Esophagus squamous epithelium (tissue), 4 donors: ENCODE data around the gene ATP8B1.

Experiments
- POLR2A ChIP-seq, 4 donors: fragments of 450-650 bp; IDR thresholded peaks; one replicate each; pipeline ENCODE4 v1.6.1; 2017; ENCODE audit warnings: antibody characterized with exemption in 4 of 4, mild to moderate bottlenecking in 4 of 4, moderate library complexity in 3 of 4
- TF ChIP-seq, protein P1 (sequence below), 6 experiments: fragments of 450-650 bp in 4 of 6; fragments of 200-600 bp in 2 of 6; sonication (generic) in 2 of 6; IDR thresholded peaks; one replicate each; pipeline ENCODE4 v1.5.1; 2016 to 2019; ENCODE audit warnings: antibody characterized with exemption in 6 of 6, mild to moderate bottlenecking in 4 of 6, moderate library complexity in 4 of 6

DNA sequence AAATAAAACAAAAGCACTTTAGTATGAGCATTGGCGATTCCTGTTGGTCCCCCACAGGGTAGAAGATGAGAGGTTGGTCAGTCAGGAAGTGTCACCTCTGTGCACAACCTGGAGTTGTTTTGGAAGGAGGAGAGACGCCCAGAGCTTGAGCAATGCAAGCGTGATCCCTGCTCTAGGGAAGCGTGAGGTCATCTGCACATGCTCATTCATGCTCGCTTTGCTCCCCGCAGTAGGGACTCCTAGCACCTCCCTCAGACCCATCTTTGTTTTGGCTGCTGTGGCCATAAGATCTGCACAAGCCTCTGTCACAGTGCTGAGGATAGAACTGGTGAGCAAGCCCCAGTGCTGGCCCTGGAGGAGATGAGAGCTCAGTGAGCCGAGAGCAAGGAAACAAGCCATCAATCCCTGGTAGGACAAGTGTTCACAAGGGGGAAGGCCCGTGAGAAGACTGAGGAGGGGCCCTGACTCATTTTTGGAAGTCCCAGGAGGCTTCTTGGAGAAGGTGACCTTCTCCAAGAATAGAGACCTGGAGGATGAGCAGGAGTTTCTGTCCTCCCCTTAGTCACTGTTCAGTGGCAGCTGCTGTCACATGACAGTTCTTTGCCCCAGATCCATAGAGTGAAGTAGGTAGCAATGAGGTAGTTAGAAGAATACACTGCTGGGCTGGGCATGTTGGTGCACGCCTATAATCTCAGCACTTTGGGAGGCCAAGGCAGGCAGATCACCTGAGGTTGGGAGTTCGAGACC, 13.3 kb upstream of the ATP8B1 start:
- TF ChIP-seq, protein P1, sequence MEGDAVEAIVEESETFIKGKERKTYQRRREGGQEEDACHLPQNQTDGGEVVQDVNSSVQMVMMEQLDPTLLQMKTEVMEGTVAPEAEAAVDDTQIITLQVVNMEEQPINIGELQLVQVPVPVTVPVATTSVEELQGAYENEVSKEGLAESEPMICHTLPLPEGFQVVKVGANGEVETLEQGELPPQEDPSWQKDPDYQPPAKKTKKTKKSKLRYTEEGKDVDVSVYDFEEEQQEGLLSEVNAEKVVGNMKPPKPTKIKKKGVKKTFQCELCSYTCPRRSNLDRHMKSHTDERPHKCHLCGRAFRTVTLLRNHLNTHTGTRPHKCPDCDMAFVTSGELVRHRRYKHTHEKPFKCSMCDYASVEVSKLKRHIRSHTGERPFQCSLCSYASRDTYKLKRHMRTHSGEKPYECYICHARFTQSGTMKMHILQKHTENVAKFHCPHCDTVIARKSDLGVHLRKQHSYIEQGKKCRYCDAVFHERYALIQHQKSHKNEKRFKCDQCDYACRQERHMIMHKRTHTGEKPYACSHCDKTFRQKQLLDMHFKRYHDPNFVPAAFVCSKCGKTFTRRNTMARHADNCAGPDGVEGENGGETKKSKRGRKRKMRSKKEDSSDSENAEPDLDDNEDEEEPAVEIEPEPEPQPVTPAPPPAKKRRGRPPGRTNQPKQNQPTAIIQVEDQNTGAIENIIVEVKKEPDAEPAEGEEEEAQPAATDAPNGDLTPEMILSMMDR (IDR thresholded peaks at IDR 0.05): no peak
- no peak for TF ChIP-seq POLR2A (IDR thresholded peaks at IDR 0.05)
